ENCODE data around the gene POLR2L. TPM values are rescaled to one million over a fixed set of nuclear protein-coding genes. Genes with fewer than 3 reads are reported as not detected.
A peak's percentile ranks its signal among the peaks of the same experiment; 100 is the strongest.

Gene POLR2L
- total RNA-seq, 1 experiment from 2014 or later = 211 TPM

GRCh38 chr11:880447-880846, 38.1 kb upstream of the POLR2L start:
- peaks cover 3 to 4% of the 10 kb centered on the region in 2 experiments; a peak in 2 of 4 replicates for H3K36me3 ChIP-seq (ENCODE audit: control insufficient read depth in 1 of 2, insufficient read depth in 2 of 2, low read length in 2 of 2)
- TF ChIP-seq ELF1 (IDR thresholded peaks at IDR 0.05; ENCODE audit: borderline replicate concordance, low read depth) = no peak
- peak in 2 of 3 experiments; percentile 7 to 26; a peak in 3 of 6 replicates for TF ChIP-seq CTCF (IDR thresholded peaks at IDR 0.05 in 2 of 3, conservative IDR thresholded peaks at IDR 0.05 in 1 of 3; ENCODE audit: borderline replicate concordance in 1 of 3, insufficient read depth in 1 of 3, low read depth in 2 of 3, low read length in 2 of 3)
- no peak for TF ChIP-seq YY1 (IDR thresholded peaks at IDR 0.05; ENCODE audit: extremely low read depth, insufficient replicate concordance, low read depth, low read length)
- no peaks in the 10 kb centered on the region for H3K79me2 ChIP-seq (ENCODE audit: insufficient read depth, low read length)
- DNase-seq (ENCODE audit: low read depth, low spot score) = no peak
- no peaks in the 10 kb centered on the region for H3K9me3 ChIP-seq (ENCODE audit: control insufficient read depth in 1 of 2, insufficient read depth in 1 of 2, low read depth in 1 of 2, low read length in 2 of 2)
- POLR2A ChIA-PET = no interaction called here
- intact Hi-C loops (cut with micrococcal nuclease) = no loop called here
- H3K4me1 ChIP-seq (ENCODE audit: control insufficient read depth in 1 of 2, insufficient read depth in 2 of 2, low read length in 2 of 2) = peaks cover 2 to 10% of the 10 kb centered on the region in 2 experiments; a peak in 2 of 4 replicates
- H3K9me2 ChIP-seq (ENCODE audit: insufficient read depth) = no peaks in the 10 kb centered on the region
- peak; percentile 22; the same call in 1 of the 2 replicates for ATAC-seq
- BruUV-seq (replicated peaks) = no TSS peak
- H3K9ac ChIP-seq (ENCODE audit: low read length) = no peak overlapping the region
- no peaks in the 10 kb centered on the region for H4K20me1 ChIP-seq (ENCODE audit: insufficient read depth)
- CTCF ChIA-PET = no interaction called here
- H3K4me2 ChIP-seq (ENCODE audit: low read length) = no peak overlapping the region
- no peaks in the 10 kb centered on the region for H3K27me3 ChIP-seq (ENCODE audit: insufficient read depth, low read length)
- RAD21 ChIA-PET (ENCODE audit: low non-redundant PET in 1 of 2, low total read pairs in 2 of 2, uncharacterized antibody in 2 of 2, unreplicated experiment in 2 of 2) = no interaction called here
- H2AFZ ChIP-seq (ENCODE audit: low read depth, low read length, poor library complexity, severe bottlenecking) = no peak overlapping the region
- no peak overlapping the region for H3K4me3 ChIP-seq (replicated peaks in 1 of 2; ENCODE audit: low read depth in 1 of 2, low read length in 2 of 2)
- no peak overlapping the region for H3K27ac ChIP-seq (ENCODE audit: low read depth, low read length)

GRCh38 chr11:877565-877964, 35.2 kb upstream of the POLR2L start:
- Histone ChIP-seq H3K27me3 (ENCODE audit: insufficient read depth, low read length) (no peaks in the 10 kb centered on the region), H3K36me3 (ENCODE audit: control insufficient read depth in 1 of 2, insufficient read depth in 2 of 2, low read length in 2 of 2) (peaks cover 0 to 3% of the 10 kb centered on the region in 2 experiments; a peak in 2 of 4 replicates), H3K4me1 (ENCODE audit: control insufficient read depth in 1 of 2, insufficient read depth in 2 of 2, low read length in 2 of 2) (peaks cover 2 to 14% of the 10 kb centered on the region in 2 experiments; a peak in 2 of 4 replicates), H3K9me2 (ENCODE audit: insufficient read depth) (no peaks in the 10 kb centered on the region), H3K9me3 (ENCODE audit: control insufficient read depth in 1 of 2, insufficient read depth in 1 of 2, low read depth in 1 of 2, low read length in 2 of 2) (no peaks in the 10 kb centered on the region), H3K4me2 (ENCODE audit: low read length) (0 out of 2 replicates have a peak overlapping the region, but pooled peaks have one; percentile 9), H3K9ac (ENCODE audit: low read length) (no peak overlapping the region), H4K20me1 (ENCODE audit: insufficient read depth) (no peaks in the 10 kb centered on the region), H2AFZ (ENCODE audit: low read depth, low read length, poor library complexity, severe bottlenecking) (no peak overlapping the region), H3K27ac (ENCODE audit: low read depth, low read length) (no peak overlapping the region; the same call in 1 of the 2 replicates), H3K4me3 (replicated peaks in 1 of 2; ENCODE audit: low read depth in 1 of 2, low read length in 2 of 2) (no peak overlapping the region), H3K79me2 (ENCODE audit: insufficient read depth, low read length) (no peaks in the 10 kb centered on the region)
- no TSS peak for BruUV-seq (replicated peaks)
- CTCF ChIA-PET = no interaction called here
- POLR2A ChIA-PET = no interaction called here
- RAD21 ChIA-PET (ENCODE audit: low non-redundant PET in 1 of 2, low total read pairs in 2 of 2, uncharacterized antibody in 2 of 2, unreplicated experiment in 2 of 2) = no interaction called here
- intact Hi-C loops (cut with micrococcal nuclease) = loop anchor here (10.0 kb wide), 1 partner anchor 177 kb away; no protein-coding TSS in a partner anchor
- ATAC-seq (peak; percentile 92), DNase-seq (ENCODE audit: low read depth, low spot score) (peak; percentile 75)
- TF ChIP-seq REST (IDR thresholded peaks at IDR 0.05; ENCODE audit: low read depth) (no peak), POLR2A (IDR thresholded peaks at IDR 0.05; ENCODE audit: borderline replicate concordance, extremely low read depth, insufficient read depth, insufficient read length) (no peak), SIN3A (IDR thresholded peaks at IDR 0.05; ENCODE audit: low read depth) (no peak), CBX3 (IDR thresholded peaks at IDR 0.05; ENCODE audit: low read depth) (no peak), ZBTB33 (IDR thresholded peaks at IDR 0.05; ENCODE audit: extremely low read depth, insufficient replicate concordance, low read length) (no peak), YY1 (IDR thresholded peaks at IDR 0.05; ENCODE audit: extremely low read depth, insufficient replicate concordance, low read depth, low read length) (no peak), ATF3 (IDR thresholded peaks at IDR 0.05) (no peak), TCF7L2 (IDR thresholded peaks at IDR 0.05; ENCODE audit: borderline replicate concordance, extremely low read depth, insufficient read depth, insufficient read length) (no peak), POLR2AphosphoS5 (IDR thresholded peaks at IDR 0.05; ENCODE audit: low read depth, low read length) (no peak)
